Chondrocyte (in vitro differentiated cells): ENCODE results near the gene TTYH3. TPM values are rescaled to one million over a fixed set of nuclear protein-coding genes. Genes with fewer than 3 reads are reported as not detected.

Source experiments
- DNase-seq: peaks from one replicate; pipeline ENCODE4 v3.0.0; 2021; ENCODE audit warnings: mixed read lengths, low spot score
- H3K27ac Mint-ChIP-seq: one replicate; pipeline ENCODE4 v1.8.0; 2021; ENCODE audit warnings: mild to moderate bottlenecking, moderate library complexity, mixed read lengths; ENCODE audit not compliant: unreplicated experiment
- H3K27me3 Mint-ChIP-seq: 2 replicates; pipeline ENCODE4 v1.8.0; 2021; ENCODE audit warnings: low read depth, mixed read lengths
- H3K36me3 Mint-ChIP-seq: 2 replicates; pipeline ENCODE4 v1.8.0; 2021; ENCODE audit warnings: low read depth, mixed read lengths
- H3K4me1 Mint-ChIP-seq: 2 replicates; pipeline ENCODE4 v1.8.0; 2021; ENCODE audit warnings: low read depth, mild to moderate bottlenecking, mixed read lengths
- H3K4me3 Mint-ChIP-seq: one replicate; pipeline ENCODE4 v1.8.0; 2021; ENCODE audit warnings: mild to moderate bottlenecking, moderate library complexity, mixed read lengths; ENCODE audit not compliant: unreplicated experiment
- H3K9me3 Mint-ChIP-seq: 2 replicates; pipeline ENCODE4 v1.8.0; 2021; ENCODE audit warnings: low read depth, mixed read lengths
- CTCF ChIP-seq: fragments of 200-600 bp; sonication (generic); IDR thresholded peaks from 2 replicates; pipeline ENCODE4 v1.5.0; 2021; ENCODE audit warnings: antibody characterized with exemption, mild to moderate bottlenecking, moderate library complexity
- total RNA-seq: library from RNA; stranded (reverse); gene quantifications from 3 replicates; pipeline ENCODE4 v1.2.1, GENCODE V29; 2021

The TTYH3 gene
- total RNA-seq, 1 donor from 2014 or later = 196 TPM

GRCh38 chr7:2593036-2593727 lies 38.6 kb upstream of the TTYH3 start:
- H3K27me3 Mint-ChIP-seq = no peaks in the 10 kb centered on the region
- no peak for TF ChIP-seq CTCF
- no peaks in the 10 kb centered on the region for H3K4me1 Mint-ChIP-seq
- no peak overlapping the region for H3K27ac Mint-ChIP-seq
- no peak for DNase-seq
- no peak overlapping the region for H3K4me3 Mint-ChIP-seq
- peaks cover 22% of the 10 kb centered on the region for H3K36me3 Mint-ChIP-seq
- no peaks in the 10 kb centered on the region for H3K9me3 Mint-ChIP-seq

- no peak for DNase-seq
- Mint-ChIP-seq H3K4me1 (no peaks in the 10 kb centered on the region), H3K9me3 (no peaks in the 10 kb centered on the region), H3K27ac (no peak overlapping the region), H3K4me3 (no peak overlapping the region), H3K27me3 (no peaks in the 10 kb centered on the region), H3K36me3 (peaks cover 28% of the 10 kb centered on the region)
- TF ChIP-seq CTCF = no peak
These were observed 37.2 kb upstream of the TTYH3 start for GRCh38 chr7:2594599-2594998.

- no peak overlapping the region for H3K4me3 Mint-ChIP-seq
These were observed 36.4 kb upstream of the TTYH3 start for GRCh38 chr7:2595258-2595860.

DNA sequence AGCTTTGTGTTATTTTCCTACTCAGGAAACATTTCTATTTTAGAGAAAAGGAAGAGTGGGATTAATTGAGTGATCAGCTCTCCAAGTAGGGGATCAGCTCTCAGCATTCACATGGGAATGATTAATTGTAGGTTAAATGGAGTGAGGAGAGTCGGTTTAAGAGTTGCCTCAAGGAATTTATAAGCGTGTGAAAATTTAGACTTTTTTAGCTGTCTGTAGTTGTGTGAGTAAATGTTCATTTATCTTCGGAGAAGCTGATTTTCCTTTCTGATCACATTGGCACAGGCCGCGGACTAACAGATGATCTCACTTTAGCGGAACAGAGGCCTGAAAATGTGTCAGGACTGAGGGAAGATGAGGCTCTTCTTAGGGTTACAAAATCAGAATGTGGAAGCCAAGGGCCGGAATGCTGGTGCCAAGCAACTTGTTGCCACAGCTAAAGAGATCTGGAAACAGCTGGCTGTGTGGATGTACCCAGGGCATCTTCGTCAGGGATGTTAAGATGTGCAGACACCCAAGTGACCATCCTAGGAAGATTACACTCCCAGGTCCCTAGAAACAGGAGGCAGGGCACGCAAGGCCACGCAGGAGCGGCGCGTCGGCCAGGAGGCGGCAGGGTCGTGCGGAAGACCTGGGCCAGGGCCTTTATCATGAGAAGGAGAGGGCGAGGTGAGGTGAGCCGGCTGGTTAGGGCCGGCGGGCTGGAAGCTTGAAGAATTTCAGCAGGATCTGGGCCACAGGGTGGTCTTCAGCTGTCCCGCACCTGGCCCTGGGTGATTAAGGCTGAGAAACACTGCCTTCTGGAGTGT lies 35.1 kb upstream of the TTYH3 start:
- H3K9me3 Mint-ChIP-seq = no peaks in the 10 kb centered on the region
- no peaks in the 10 kb centered on the region for H3K27me3 Mint-ChIP-seq
- no peaks in the 10 kb centered on the region for H3K4me1 Mint-ChIP-seq
- no peak for TF ChIP-seq CTCF
- no peak overlapping the region for H3K4me3 Mint-ChIP-seq
- no peak overlapping the region for H3K27ac Mint-ChIP-seq
- H3K36me3 Mint-ChIP-seq = peaks cover 30% of the 10 kb centered on the region
- DNase-seq = no peak

More at GRCh38 chr7:2595258-2595860, 36.4 kb upstream of the TTYH3 start:
- no peak overlapping the region for H3K27ac Mint-ChIP-seq
- H3K9me3 Mint-ChIP-seq = no peaks in the 10 kb centered on the region
- no peak for TF ChIP-seq CTCF
- no peak for DNase-seq
- no peaks in the 10 kb centered on the region for H3K27me3 Mint-ChIP-seq
- H3K36me3 Mint-ChIP-seq = peaks cover 27% of the 10 kb centered on the region
- no peaks in the 10 kb centered on the region for H3K4me1 Mint-ChIP-seq

GRCh38 chr7:2597273-2597640 lies 34.5 kb upstream of the TTYH3 start:
- peaks cover 1% of the 10 kb centered on the region for H3K4me1 Mint-ChIP-seq
- DNase-seq = no peak
- no peak overlapping the region for H3K4me3 Mint-ChIP-seq
- no peak overlapping the region for H3K27ac Mint-ChIP-seq
- TF ChIP-seq CTCF = no peak
- no peaks in the 10 kb centered on the region for H3K9me3 Mint-ChIP-seq
- no peaks in the 10 kb centered on the region for H3K27me3 Mint-ChIP-seq
- peaks cover 29% of the 10 kb centered on the region for H3K36me3 Mint-ChIP-seq
